ENCODE results near the gene MRNIP.

GRCh38 chr5:179816796-179817469, 41.7 kb downstream of the MRNIP start:
- TF ChIP-seq MYC (IDR thresholded peaks at IDR 0.05; ENCODE audit: borderline replicate concordance, low read length) (no peak), CTCF (IDR thresholded peaks at IDR 0.05) (no peak), CBX2 (IDR thresholded peaks at IDR 0.05; ENCODE audit: borderline replicate concordance, low read depth) (no peak), JUNB (IDR thresholded peaks at IDR 0.05) (no peak), CHD4 (IDR thresholded peaks at IDR 0.05; ENCODE audit: borderline replicate concordance) (no peak), RAD21 (conservative IDR thresholded peaks at IDR 0.05 in 1 of 2, IDR thresholded peaks at IDR 0.05 in 1 of 2) (no peak), JUN (IDR thresholded peaks at IDR 0.05) (no peak), MAX (IDR thresholded peaks at IDR 0.05) (no peak), REST (IDR thresholded peaks at IDR 0.05) (no peak), HDAC2 (IDR thresholded peaks at IDR 0.05) (no peak), CEBPB (IDR thresholded peaks at IDR 0.05) (no peak)
